GM12874 (cell line): Measurements from ENCODE around the gene HPCAL1.

ENCODE experiments used
- CTCF ChIP-seq: IDR thresholded peaks from 2 replicates; pipeline ENCODE4 v1.5.1; 2011; ENCODE audit warnings: low read depth, mild to moderate bottlenecking, control low read depth, low read length, moderate library complexity; ENCODE audit not compliant: insufficient read depth

The HPCAL1 gene

DNA sequence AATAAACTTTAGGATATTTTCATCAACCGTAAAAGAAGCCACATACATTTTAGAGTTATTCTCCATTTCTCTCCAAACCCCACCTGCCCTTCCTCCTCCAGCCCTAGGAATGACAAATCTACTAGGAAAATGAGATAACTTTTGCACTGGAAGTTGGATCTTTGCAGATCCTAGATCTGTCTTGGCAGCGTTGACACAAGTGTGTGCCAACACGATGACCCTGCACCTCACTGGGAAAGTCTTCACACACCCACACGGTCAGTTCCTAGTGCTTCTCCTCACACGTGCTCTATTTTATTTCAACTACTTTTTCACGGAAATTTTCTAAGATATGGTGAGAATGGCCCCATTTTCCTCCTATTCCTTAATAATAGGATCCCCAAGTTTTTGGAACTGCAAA, 14.1 kb upstream of the HPCAL1 start:
- no peak for TF ChIP-seq CTCF

DNA sequence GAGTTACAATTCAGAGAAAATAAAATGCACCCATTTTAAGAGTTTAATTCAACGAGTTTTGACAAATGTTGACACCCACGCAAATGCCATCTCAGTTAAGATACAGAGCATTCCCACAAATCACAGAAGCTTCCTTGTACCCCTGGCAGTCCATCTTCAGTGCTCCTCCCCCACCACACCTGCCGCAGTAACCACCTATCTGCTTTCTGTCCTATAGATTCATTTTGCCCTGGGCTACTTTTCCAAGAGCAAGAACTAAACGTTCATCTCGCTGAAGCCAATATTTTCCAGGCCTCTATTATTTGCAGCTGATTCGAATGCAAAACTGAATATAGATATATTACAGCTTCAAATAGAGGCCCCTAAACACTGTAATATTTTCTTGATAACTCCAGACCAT, 13.4 kb upstream of the HPCAL1 start:
- no peak for TF ChIP-seq CTCF

GRCh38 chr2:10289891-10290290, 12.8 kb upstream of the HPCAL1 start:
- no peak for TF ChIP-seq CTCF

GRCh38 chr2:10292033-10292432, 10.7 kb upstream of the HPCAL1 start:
- no peak for TF ChIP-seq CTCF

GRCh38 chr2:10293603-10294002, 9.1 kb upstream of the HPCAL1 start:
- no peak for TF ChIP-seq CTCF

DNA sequence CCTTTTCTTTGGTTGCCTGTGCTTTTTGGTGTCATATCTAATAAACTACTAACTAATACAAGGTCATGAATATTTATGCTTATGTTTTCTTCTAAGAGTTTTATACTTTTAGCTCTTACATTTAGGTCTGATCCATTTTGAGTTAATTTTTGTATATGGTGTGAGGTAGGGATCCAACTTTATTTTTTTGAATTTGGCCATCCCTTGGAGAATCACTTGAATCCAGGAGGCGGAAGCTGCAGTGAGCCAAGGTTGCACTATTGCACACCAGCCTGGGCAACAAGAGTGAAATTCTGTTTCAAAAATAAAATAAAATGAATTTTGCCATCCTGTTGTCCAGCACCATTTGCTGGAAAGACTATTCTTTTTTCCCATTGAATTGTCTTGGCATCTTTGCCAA, 8.6 kb upstream of the HPCAL1 start:
- no peak for TF ChIP-seq CTCF

GRCh38 chr2:10296142-10296541, 6.6 kb upstream of the HPCAL1 start:
- no peak for TF ChIP-seq CTCF
